H9 (cell line): Measurements from ENCODE around the gene CDNF. TPM values are rescaled to one million over a fixed set of nuclear protein-coding genes. Genes with fewer than 3 reads are reported as not detected.

Source experiments
- DNase-seq: peaks from one replicate; pipeline ENCODE4 v3.0.0-alpha.2; 2017
- H2AFZ ChIP-seq: one replicate; pipeline ENCODE4 v1.6.1; 2013; ENCODE audit warnings: mild to moderate bottlenecking, low read length, control low read depth, moderate library complexity
- H2AK5ac ChIP-seq: 2 replicates; pipeline ENCODE4 v1.6.1; 2013; ENCODE audit warnings: low read length, control low read depth, mixed read lengths; ENCODE audit not compliant: insufficient read length
- H2BK120ac ChIP-seq: one replicate; pipeline ENCODE4 v1.6.1; 2013; ENCODE audit warnings: low read depth, mild to moderate bottlenecking, low read length, control low read depth, inconsistent platforms; ENCODE audit not compliant: poor library complexity, severe bottlenecking
- H2BK12ac ChIP-seq: 2 replicates; pipeline ENCODE4 v1.6.1; 2013; ENCODE audit warnings: low read length, control low read depth, mixed read lengths, low read depth; ENCODE audit not compliant: insufficient read length
- H2BK15ac ChIP-seq: 2 replicates; pipeline ENCODE4 v1.6.1; 2013; ENCODE audit warnings: low read depth, low read length, control low read depth
- H2BK20ac ChIP-seq: one replicate; pipeline ENCODE4 v1.6.1; 2013; ENCODE audit warnings: low read depth, mild to moderate bottlenecking, low read length, control low read depth, inconsistent platforms; ENCODE audit not compliant: poor library complexity, severe bottlenecking
- H2BK5ac ChIP-seq: 2 replicates; pipeline ENCODE4 v1.6.1; 2013; ENCODE audit warnings: low read length, control low read depth, mixed read lengths; ENCODE audit not compliant: insufficient read length
- H3K14ac ChIP-seq: 2 replicates; pipeline ENCODE4 v1.6.1; 2013; ENCODE audit warnings: low read length, control low read depth; ENCODE audit not compliant: insufficient read depth
- H3K18ac ChIP-seq: 2 replicates; pipeline ENCODE4 v1.6.1; 2013; ENCODE audit warnings: low read depth, mild to moderate bottlenecking, mixed read lengths, low read length, control low read depth; ENCODE audit not compliant: insufficient read length
- H3K23ac ChIP-seq: 2 replicates; pipeline ENCODE4 v1.6.1; 2013; ENCODE audit warnings: low read length, control low read depth, mixed read lengths, low read depth; ENCODE audit not compliant: insufficient read length
- H3K23me2 ChIP-seq: 2 replicates; pipeline ENCODE4 v1.6.1; 2013; ENCODE audit warnings: low read depth, mild to moderate bottlenecking, mixed read lengths, low read length, control low read depth; ENCODE audit not compliant: insufficient read length, poor library complexity, severe bottlenecking
- H3K27ac ChIP-seq: 2 replicates; pipeline ENCODE4 v1.5.1; 2013; ENCODE audit warnings: low read length, control low read depth, mixed read lengths, low read depth; ENCODE audit not compliant: insufficient read length
- H3K27me3 ChIP-seq: 2 replicates; pipeline ENCODE4 v1.6.1; 2013; ENCODE audit warnings: low read length, control low read depth, inconsistent platforms; ENCODE audit not compliant: insufficient read depth
- H3K4ac ChIP-seq: 2 replicates; pipeline ENCODE4 v1.6.1; 2013; ENCODE audit warnings: low read depth, mild to moderate bottlenecking, control low read depth, inconsistent platforms, low read length, moderate library complexity
- H3K4me1 ChIP-seq: 2 replicates; pipeline ENCODE4 v1.6.1; 2013; ENCODE audit warnings: low read length, control low read depth, inconsistent platforms; ENCODE audit not compliant: insufficient read depth
- H3K4me2 ChIP-seq: 2 replicates; pipeline ENCODE4 v1.6.1; 2013; ENCODE audit warnings: low read length, control low read depth, mixed read lengths; ENCODE audit not compliant: insufficient read length, insufficient read depth
- H3K56ac ChIP-seq: 2 replicates; pipeline ENCODE4 v1.6.1; 2013; ENCODE audit warnings: low read depth, mild to moderate bottlenecking, mixed read lengths, low read length, control low read depth; ENCODE audit not compliant: insufficient read length
- H3K79me1 ChIP-seq: 2 replicates; pipeline ENCODE4 v1.6.1; 2013; ENCODE audit warnings: low read depth, mild to moderate bottlenecking, moderate library complexity, low read length, control low read depth, inconsistent platforms; ENCODE audit not compliant: insufficient read depth, poor library complexity, severe bottlenecking
- H3K79me2 ChIP-seq: 2 replicates; pipeline ENCODE4 v1.6.1; 2013; ENCODE audit warnings: low read length, control low read depth, inconsistent platforms; ENCODE audit not compliant: insufficient read depth
- H3K9ac ChIP-seq: 2 replicates; pipeline ENCODE4 v1.6.1; 2013; ENCODE audit warnings: low read length, control low read depth, mixed read lengths; ENCODE audit not compliant: insufficient read length; ENCODE audit errors: extremely low read depth
- H3K9me3 ChIP-seq: one replicate; pipeline ENCODE4 v1.6.1; 2013; ENCODE audit warnings: low read depth, low read length, inconsistent platforms; ENCODE audit not compliant: control insufficient read depth
- H3T11ph ChIP-seq: one replicate; pipeline ENCODE4 v1.6.1; 2013; ENCODE audit warnings: mild to moderate bottlenecking, low read length, control low read depth, inconsistent platforms
- H4K20me1 ChIP-seq: one replicate; pipeline ENCODE4 v1.6.1; 2013; ENCODE audit not compliant: control insufficient read depth, insufficient read length, insufficient read depth
- H4K5ac ChIP-seq: 2 replicates; pipeline ENCODE4 v1.6.1; 2013; ENCODE audit warnings: low read depth, mild to moderate bottlenecking, mixed read lengths, low read length, control low read depth; ENCODE audit not compliant: insufficient read length
- H4K8ac ChIP-seq: replicated peaks from 2 replicates; pipeline ENCODE4 v1.6.1; 2013; ENCODE audit warnings: low read length, control low read depth, mixed read lengths, low read depth; ENCODE audit not compliant: insufficient read length
- H4K91ac ChIP-seq: 2 replicates; pipeline ENCODE4 v1.6.1; 2013; ENCODE audit warnings: low read depth, mild to moderate bottlenecking, moderate library complexity, mixed read lengths, low read length, control low read depth; ENCODE audit not compliant: insufficient read length
- H3K27ac Mint-ChIP-seq, 3 experiments: 2 replicates in 2 of 3; 3 replicates in 1 of 3; pipeline ENCODE4 v1.8.0; 2020 to 2021; ENCODE audit warnings: mixed read lengths in 3 of 3, mild to moderate bottlenecking in 1 of 3, moderate library complexity in 1 of 3
- H3K27me3 Mint-ChIP-seq: 2 replicates; pipeline ENCODE4 v1.8.0; 2021; ENCODE audit warnings: low read depth, mild to moderate bottlenecking, moderate library complexity, mixed read lengths
- H3K36me3 Mint-ChIP-seq, 3 experiments: 2 replicates in 2 of 3; 3 replicates in 1 of 3; pipeline ENCODE4 v1.8.0; 2020 to 2021; ENCODE audit warnings: low read depth in 3 of 3, mixed read lengths in 3 of 3; ENCODE audit not compliant: insufficient read depth in 1 of 3
- H3K4me1 Mint-ChIP-seq, 2 experiments: 2 replicates each; pipeline ENCODE4 v1.8.0; 2020; ENCODE audit warnings: mixed read lengths in 2 of 2
- H3K4me3 Mint-ChIP-seq, 2 experiments: 2 replicates in 1 of 2; 3 replicates in 1 of 2; pipeline ENCODE4 v1.8.0; 2020 to 2021; ENCODE audit warnings: mild to moderate bottlenecking in 2 of 2, mixed read lengths in 2 of 2, moderate library complexity in 1 of 2
- H3K9me3 Mint-ChIP-seq, 2 experiments: 2 replicates in 1 of 2; 3 replicates in 1 of 2; pipeline ENCODE4 v1.8.0; 2020; ENCODE audit warnings: mild to moderate bottlenecking in 2 of 2, mixed read lengths in 2 of 2, moderate library complexity in 1 of 2
- WGBS: extraction: QIAGEN DNeasy Blood & Tissue Kit; methylation state at CpG from one replicate; pipeline ENCODE4 v1.1.7; 2013; ENCODE audit warnings: missing lambda C conversion rate, low lambda C conversion rate, mixed read lengths; ENCODE audit not compliant: insufficient read length; ENCODE audit errors: extremely low coverage; 5-methylcytosine and 5-hydroxymethylcytosine counted together
- total RNA-seq: library from RNA; stranded (reverse); gene quantifications from 2 replicates; pipeline ENCODE4 v1.2.1, GENCODE V29; 2021
- TF ChIP-seq, protein P1 (sequence below): fragments of 200-600 bp; sonication (generic); conservative IDR thresholded peaks from 3 replicates; pipeline ENCODE4 v1.8.0; 2021; ENCODE audit warnings: antibody characterized with exemption, mild to moderate bottlenecking

The CDNF gene
- total RNA-seq, 1 experiment from 2014 or later, result 1.3 TPM

DNA sequence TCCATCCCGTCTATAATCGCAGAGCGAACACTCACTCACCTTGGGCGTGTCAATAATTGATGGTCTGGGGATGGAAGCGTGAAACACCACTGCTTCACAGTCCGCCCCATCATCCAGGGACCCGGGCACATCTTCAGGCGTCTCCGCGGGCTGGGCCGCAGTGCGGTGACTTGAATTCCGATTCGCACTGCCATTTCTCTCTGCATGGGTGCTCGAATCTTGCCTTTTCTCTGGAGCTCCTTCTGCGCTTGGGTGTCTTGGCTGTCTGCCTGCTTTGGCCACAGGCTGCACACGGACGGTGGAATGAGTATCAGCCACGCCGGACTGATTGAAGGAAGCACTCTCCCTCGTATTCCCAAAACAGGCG is 63.6 kb downstream of the CDNF start:
- H3K4me1 ChIP-seq, result no peaks in the 10 kb centered on the region
- no peak overlapping the region for H3K14ac ChIP-seq
- H2BK120ac ChIP-seq, result no peak overlapping the region
- H3K4me3 Mint-ChIP-seq, result no peak overlapping the region
- H3K4ac ChIP-seq, result no peak overlapping the region
- no peak overlapping the region for H3K4me2 ChIP-seq
- H4K91ac ChIP-seq, result no peak overlapping the region
- no peak overlapping the region for H4K8ac ChIP-seq
- no peaks in the 10 kb centered on the region for H3K9me3 ChIP-seq
- TF ChIP-seq, protein P1, sequence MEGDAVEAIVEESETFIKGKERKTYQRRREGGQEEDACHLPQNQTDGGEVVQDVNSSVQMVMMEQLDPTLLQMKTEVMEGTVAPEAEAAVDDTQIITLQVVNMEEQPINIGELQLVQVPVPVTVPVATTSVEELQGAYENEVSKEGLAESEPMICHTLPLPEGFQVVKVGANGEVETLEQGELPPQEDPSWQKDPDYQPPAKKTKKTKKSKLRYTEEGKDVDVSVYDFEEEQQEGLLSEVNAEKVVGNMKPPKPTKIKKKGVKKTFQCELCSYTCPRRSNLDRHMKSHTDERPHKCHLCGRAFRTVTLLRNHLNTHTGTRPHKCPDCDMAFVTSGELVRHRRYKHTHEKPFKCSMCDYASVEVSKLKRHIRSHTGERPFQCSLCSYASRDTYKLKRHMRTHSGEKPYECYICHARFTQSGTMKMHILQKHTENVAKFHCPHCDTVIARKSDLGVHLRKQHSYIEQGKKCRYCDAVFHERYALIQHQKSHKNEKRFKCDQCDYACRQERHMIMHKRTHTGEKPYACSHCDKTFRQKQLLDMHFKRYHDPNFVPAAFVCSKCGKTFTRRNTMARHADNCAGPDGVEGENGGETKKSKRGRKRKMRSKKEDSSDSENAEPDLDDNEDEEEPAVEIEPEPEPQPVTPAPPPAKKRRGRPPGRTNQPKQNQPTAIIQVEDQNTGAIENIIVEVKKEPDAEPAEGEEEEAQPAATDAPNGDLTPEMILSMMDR, result no peak
- no peaks in the 10 kb centered on the region for H3K79me1 ChIP-seq
- H2BK20ac ChIP-seq, result no peak overlapping the region
- no peak overlapping the region for H3T11ph ChIP-seq
- H4K20me1 ChIP-seq, result no peaks in the 10 kb centered on the region
- no peak overlapping the region for H3K27ac ChIP-seq
- WGBS, result no CpG with 5 or more reads among the region's 22 CpGs
- H3K23me2 ChIP-seq, result no peaks in the 10 kb centered on the region
- no peak for DNase-seq
- H3K9ac ChIP-seq, result no peak overlapping the region
- H3K27me3 ChIP-seq, result no peaks in the 10 kb centered on the region
- no peak overlapping the region for H2BK15ac ChIP-seq
- H2BK5ac ChIP-seq, result no peak overlapping the region
- H2BK12ac ChIP-seq, result no peak overlapping the region
- H3K36me3 Mint-ChIP-seq, result no peaks in the 10 kb centered on the region; a peak in 1 of 7 replicates
- no peak overlapping the region for H3K23ac ChIP-seq
- no peak overlapping the region for H3K27ac Mint-ChIP-seq
- H4K5ac ChIP-seq, result no peak overlapping the region
- H3K79me2 ChIP-seq, result no peaks in the 10 kb centered on the region
- peaks cover 2% of the 10 kb centered on the region; the same call in 1 of the 2 replicates for H3K27me3 Mint-ChIP-seq
- no peaks in the 10 kb centered on the region for H3K9me3 Mint-ChIP-seq
- no peak overlapping the region for H3K56ac ChIP-seq
- H3K18ac ChIP-seq, result no peak overlapping the region
- H2AK5ac ChIP-seq, result no peak overlapping the region
- H3K4me1 Mint-ChIP-seq, result peaks cover 0 to 3% of the 10 kb centered on the region in 2 experiments; a peak in 1 of 4 replicates
- no peak overlapping the region for H2AFZ ChIP-seq
